ENCODE measurements around the gene RNF208.

The RNF208 gene

GRCh38 chr9:137230705-137231371, 8.8 kb upstream of the RNF208 start, which contains the start of gene SLC34A3:
Gene SLC34A3 (plus strand): TSS chr9:137230901. CDS start chr9:137231703, 802 bp downstream.
- DNase-seq = no peak
- intact Hi-C loops (cut with DNase I) = no loop called here

GRCh38 chr9:137229903-137230704, 8.1 kb upstream of the RNF208 start:
- DNase-seq = no peak
- intact Hi-C loops (cut with DNase I) = no loop called here

GRCh38 chr9:137228968-137229896, 7.2 kb upstream of the RNF208 start:
- intact Hi-C loops (cut with DNase I) = no loop called here
- no peak for DNase-seq

GRCh38 chr9:137228506-137228967, 6.5 kb upstream of the RNF208 start:
- intact Hi-C loops (cut with DNase I) = no loop called here

GRCh38 chr9:137227853-137228505, 5.9 kb upstream of the RNF208 start:
- intact Hi-C loops (cut with DNase I) = loop anchor here (2.0 kb wide), 1 partner anchor 109 kb away; no protein-coding TSS in a partner anchor
- peak in 1 of 10 donors; percentile 82 for DNase-seq

More at GRCh38 chr9:137228506-137228967, 6.5 kb upstream of the RNF208 start:
- DNase-seq = no peak

GRCh38 chr9:137227054-137227852, 5.2 kb upstream of the RNF208 start, which contains the start of gene RNF224:
Gene RNF224 (plus strand): TSS chr9:137227502. CDS start chr9:137228336, 834 bp downstream.
- intact Hi-C loops (cut with DNase I) = loop anchor here (2.0 kb wide), 1 partner anchor 108 kb away; no protein-coding TSS in a partner anchor
- DNase-seq = peak; percentile 59 to 96 (median 78)

GRCh38 chr9:137226338-137227053, 4.5 kb upstream of the RNF208 start:
- intact Hi-C loops (cut with DNase I) = loop anchor here (2.0 kb wide), 1 partner anchor 108 kb away; no protein-coding TSS in a partner anchor
- peak in 1 of 10 donors; percentile 5 for DNase-seq

- intact Hi-C loops (cut with DNase I) = loop anchor here (2.0 kb wide), 1 partner anchor 107 kb away; no protein-coding TSS in a partner anchor
- peak in 1 of 10 donors; percentile 4 for DNase-seq
Observed at GRCh38 chr9:137225699-137226331, 3.8 kb upstream of the RNF208 start.

GRCh38 chr9:137224830-137225694, 3.0 kb upstream of the RNF208 start, which contains the start of gene CYSRT1:
Gene CYSRT1 (plus strand): TSS chr9:137225174. CDS start chr9:137225622, 448 bp downstream.
- intact Hi-C loops (cut with DNase I) = no loop called here

GRCh38 chr9:137223078-137223970, 1.3 kb upstream of the RNF208 start:
- intact Hi-C loops (cut with DNase I) = loop anchor here (2.0 kb wide), 1 partner anchor 35 kb away; the partner anchor contains the start of genes ANAPC2 and SSNA1
- DNase-seq = peak; percentile 92 to 99 (median 96)

More at GRCh38 chr9:137224830-137225694, 3.0 kb upstream of the RNF208 start, which contains the start of gene CYSRT1:
- DNase-seq = peak in 1 of 10 donors; percentile 5

GRCh38 chr9:137221506-137222111, 431 bp downstream of the RNF208 start:
- intact Hi-C loops (cut with DNase I) = loop anchor here (2.0 kb wide), 1 partner anchor 33 kb away; the partner anchor contains the start of genes ANAPC2 and SSNA1
- DNase-seq = peak in 1 of 10 donors; percentile 84

- intact Hi-C loops (cut with DNase I) = no loop called here
- peak in 1 of 10 donors; percentile 88 for DNase-seq
Observed at GRCh38 chr9:137221095-137221505, 940 bp downstream of the RNF208 start.

- intact Hi-C loops (cut with DNase I) = no loop called here
- peak in 1 of 10 donors; percentile 87 for DNase-seq
Observed at GRCh38 chr9:137220317-137221094, 1.5 kb downstream of the RNF208 start.

All from posterior cingulate gyrus (tissue), 11 donors.